Activated CD4-positive, alpha-beta T cell treated with anti-CD3 and anti-CD28 coated beads, Interleukin-10, Interleukin-2, amounts not matched to agents 100 ng/mL and 50 ng/mL, durations not matched to agents 16 hours and 8 hours (primary cell): ENCODE measurements around the gene SUZ12.
"Not testable (repeated sequence)": the region's sequence is repeated elsewhere in the genome, so short reads cannot be mapped to it uniquely, and the experiment has no call there.

Experiments
- DNase-seq: peaks from one replicate; pipeline ENCODE4 v3.0.0-alpha.2; 2020

SUZ12 gene

DNA sequence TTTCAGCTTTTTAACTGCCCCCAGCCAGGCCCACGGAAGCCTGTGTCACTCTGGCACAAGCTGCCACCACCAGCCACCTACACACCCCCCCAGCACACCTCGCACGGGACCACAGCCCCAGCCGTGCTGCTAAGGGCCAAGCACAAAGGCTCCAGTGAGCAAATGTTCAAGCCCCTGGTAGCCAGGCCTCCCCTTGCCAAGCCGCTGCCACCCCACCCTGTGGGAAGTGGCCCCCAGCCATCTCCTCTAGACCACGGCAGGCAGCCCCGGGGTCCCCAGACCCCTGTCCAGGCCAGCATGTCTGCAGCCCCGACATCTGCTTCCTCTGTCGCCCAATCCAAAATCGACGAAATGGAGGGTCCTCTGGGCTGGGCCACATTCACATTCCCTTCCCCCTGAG is 105.5 kb downstream of the SUZ12 start:
- DNase-seq: not testable (repeated sequence)

- DNase-seq: not testable (repeated sequence)
Measured at GRCh38 chr17:32045611-32046010, 108.8 kb downstream of the SUZ12 start.

- DNase-seq: not testable (repeated sequence)
Measured at GRCh38 chr17:32047663-32048062, 110.9 kb downstream of the SUZ12 start.
